Measurements from ENCODE around the gene MYO5A.

Gene MYO5A

GRCh38 chr15:52369030-52369429 is 159.7 kb downstream of the MYO5A start:
- Mint-ChIP-seq H3K36me3 (ENCODE audit: insufficient read depth) (peaks cover 62% of the 10 kb centered on the region), H3K4me1 (ENCODE audit: low read depth in 2 of 2) (no peaks in the 10 kb centered on the region), H3K4me3 (no peak overlapping the region), H3K27me3 (no peaks in the 10 kb centered on the region), H3K27ac (peak overlapping the region in 1 of 2 donors; percentile 56), H3K9me3 (no peaks in the 10 kb centered on the region)
- ATAC-seq (replicated peaks) (no peak), DNase-seq (no peak)

DNA sequence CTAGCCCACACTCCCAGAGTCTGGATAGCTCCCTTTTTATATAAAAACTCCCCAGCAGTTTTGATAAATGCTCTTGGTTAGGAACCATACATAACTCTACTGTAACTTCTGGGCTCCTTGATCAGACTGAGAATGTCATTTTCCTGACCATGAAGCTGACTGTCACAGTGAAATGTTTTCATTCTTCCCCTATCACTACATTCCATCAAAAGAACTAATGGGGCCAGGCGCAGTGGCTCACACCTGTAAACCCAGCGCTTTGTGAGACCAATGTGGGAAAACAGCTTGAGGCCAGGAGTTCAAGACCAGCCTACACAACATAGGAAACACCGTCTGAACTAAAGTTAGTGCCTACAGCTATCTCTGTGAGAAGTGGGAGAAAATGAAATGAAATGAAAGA is 160.3 kb downstream of the MYO5A start:
- H3K4me3 Mint-ChIP-seq: no peak overlapping the region
- peak overlapping the region in 1 of 2 donors; percentile 56 for H3K27ac Mint-ChIP-seq
- H3K27me3 Mint-ChIP-seq: no peaks in the 10 kb centered on the region
- no peaks in the 10 kb centered on the region for H3K4me1 Mint-ChIP-seq (ENCODE audit: low read depth in 2 of 2)
- H3K36me3 Mint-ChIP-seq (ENCODE audit: insufficient read depth): peaks cover 68% of the 10 kb centered on the region
- DNase-seq (no peak), ATAC-seq (replicated peaks) (no peak)
- H3K9me3 Mint-ChIP-seq: no peaks in the 10 kb centered on the region

DNA sequence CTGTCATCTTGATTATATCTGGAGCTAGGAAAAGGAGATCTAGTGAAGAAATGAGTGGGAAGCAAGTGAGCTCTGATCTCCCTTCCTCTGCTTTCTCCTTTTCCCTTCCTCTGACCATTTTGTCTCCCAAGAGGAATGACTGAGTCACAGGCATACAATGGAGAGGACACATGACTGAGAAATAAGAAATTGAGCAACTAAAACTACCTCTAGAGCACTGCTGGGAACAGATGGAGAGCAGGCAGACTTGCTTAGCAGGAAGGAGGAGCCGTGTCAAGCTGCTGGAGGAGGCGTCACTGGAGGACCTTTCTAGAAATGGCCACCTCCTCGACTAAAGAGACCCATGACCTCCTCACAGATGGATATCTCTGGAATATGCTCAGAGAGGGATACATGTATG is 166.2 kb downstream of the MYO5A start:
- H3K4me1 Mint-ChIP-seq (ENCODE audit: low read depth in 2 of 2): peaks cover 0 to 1% of the 10 kb centered on the region in 2 donors
- peaks cover 51% of the 10 kb centered on the region for H3K36me3 Mint-ChIP-seq (ENCODE audit: insufficient read depth)
- no peaks in the 10 kb centered on the region for H3K9me3 Mint-ChIP-seq
- H3K27me3 Mint-ChIP-seq: no peaks in the 10 kb centered on the region
- H3K4me3 Mint-ChIP-seq: no peak overlapping the region
- no peak overlapping the region for H3K27ac Mint-ChIP-seq
- DNase-seq: no peak
- no peak for ATAC-seq (replicated peaks)

- DNase-seq (no peak), ATAC-seq (replicated peaks) (no peak)
- H3K27me3 Mint-ChIP-seq: no peaks in the 10 kb centered on the region
- H3K4me1 Mint-ChIP-seq (ENCODE audit: low read depth in 2 of 2): peaks cover 0 to 1% of the 10 kb centered on the region in 2 donors
- H3K4me3 Mint-ChIP-seq: no peak overlapping the region
- no peaks in the 10 kb centered on the region for H3K9me3 Mint-ChIP-seq
- H3K36me3 Mint-ChIP-seq (ENCODE audit: insufficient read depth): peaks cover 51% of the 10 kb centered on the region
- H3K27ac Mint-ChIP-seq: peak overlapping the region in 1 of 2 donors; percentile 17
Measured at GRCh38 chr15:52361975-52362494, 166.6 kb downstream of the MYO5A start.

- H3K27ac Mint-ChIP-seq: peak overlapping the region in 1 of 2 donors; percentile 17
- no peak for DNase-seq
Measured at GRCh38 chr15:52361494-52361893, 167.2 kb downstream of the MYO5A start.

GRCh38 chr15:52360229-52361203 is 168.2 kb downstream of the MYO5A start:
- H3K4me3 Mint-ChIP-seq: no peak overlapping the region
- DNase-seq: no peak
- no peaks in the 10 kb centered on the region for H3K27me3 Mint-ChIP-seq
- peaks cover 42% of the 10 kb centered on the region for H3K36me3 Mint-ChIP-seq (ENCODE audit: insufficient read depth)
- H3K27ac Mint-ChIP-seq: peak overlapping the region in 1 of 2 donors; percentile 17
- ATAC-seq (replicated peaks): no peak
- H3K9me3 Mint-ChIP-seq: no peaks in the 10 kb centered on the region
- H3K4me1 Mint-ChIP-seq (ENCODE audit: low read depth in 2 of 2): peaks cover 0 to 1% of the 10 kb centered on the region in 2 donors

More at GRCh38 chr15:52361494-52361893, 167.2 kb downstream of the MYO5A start:
- H3K4me3 Mint-ChIP-seq: no peak overlapping the region
- peaks cover 48% of the 10 kb centered on the region for H3K36me3 Mint-ChIP-seq (ENCODE audit: insufficient read depth)
- no peak for ATAC-seq (replicated peaks)
- H3K4me1 Mint-ChIP-seq (ENCODE audit: low read depth in 2 of 2): peaks cover 0 to 1% of the 10 kb centered on the region in 2 donors
- no peaks in the 10 kb centered on the region for H3K27me3 Mint-ChIP-seq
- no peaks in the 10 kb centered on the region for H3K9me3 Mint-ChIP-seq

- Mint-ChIP-seq H3K9me3 (no peaks in the 10 kb centered on the region), H3K27me3 (no peaks in the 10 kb centered on the region), H3K27ac (no peak overlapping the region), H3K36me3 (ENCODE audit: insufficient read depth) (peaks cover 34% of the 10 kb centered on the region), H3K4me1 (ENCODE audit: low read depth in 2 of 2) (peaks cover 0 to 1% of the 10 kb centered on the region in 2 donors), H3K4me3 (no peak overlapping the region)
- no peak for DNase-seq
- ATAC-seq (replicated peaks): no peak
Measured at GRCh38 chr15:52359722-52360121, 169.0 kb downstream of the MYO5A start.

GRCh38 chr15:52357949-52358348 is 170.7 kb downstream of the MYO5A start:
- H3K4me3 Mint-ChIP-seq: no peak overlapping the region
- H3K27me3 Mint-ChIP-seq: no peaks in the 10 kb centered on the region
- peaks cover 0 to 1% of the 10 kb centered on the region in 2 donors for H3K4me1 Mint-ChIP-seq (ENCODE audit: low read depth in 2 of 2)
- H3K27ac Mint-ChIP-seq: peak overlapping the region; percentile 22 to 29
- H3K36me3 Mint-ChIP-seq (ENCODE audit: insufficient read depth): peaks cover 28% of the 10 kb centered on the region
- ATAC-seq (replicated peaks) (no peak), DNase-seq (no peak)
- H3K9me3 Mint-ChIP-seq: no peaks in the 10 kb centered on the region

DNA sequence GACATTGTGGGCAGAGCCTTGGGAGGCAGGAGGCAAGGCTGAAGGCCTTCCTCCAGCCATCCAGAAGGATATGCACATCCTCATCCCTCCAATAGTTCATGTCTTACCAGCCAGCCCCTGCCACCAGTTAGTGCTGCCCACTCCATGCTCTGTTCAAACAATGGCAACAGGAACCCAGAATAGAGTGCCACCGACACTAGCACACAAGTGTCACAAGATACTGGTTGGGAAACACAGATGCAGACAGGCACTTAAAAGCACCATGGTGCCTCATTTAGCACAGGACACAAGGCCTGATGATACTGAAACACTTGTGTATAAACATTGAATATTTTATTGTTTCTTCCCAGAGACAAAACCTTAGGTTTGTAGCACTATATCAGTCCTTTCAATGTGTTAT is 176.6 kb downstream of the MYO5A start:
- H3K9me3 Mint-ChIP-seq: no peaks in the 10 kb centered on the region
- DNase-seq (no peak), ATAC-seq (replicated peaks) (no peak)
- H3K4me3 Mint-ChIP-seq: no peak overlapping the region
- H3K4me1 Mint-ChIP-seq (ENCODE audit: low read depth in 2 of 2): peaks cover 0 to 1% of the 10 kb centered on the region in 2 donors
- peak overlapping the region in 1 of 2 donors; percentile 23 for H3K27ac Mint-ChIP-seq
- peaks cover 47% of the 10 kb centered on the region for H3K36me3 Mint-ChIP-seq (ENCODE audit: insufficient read depth)
- no peaks in the 10 kb centered on the region for H3K27me3 Mint-ChIP-seq

DNA sequence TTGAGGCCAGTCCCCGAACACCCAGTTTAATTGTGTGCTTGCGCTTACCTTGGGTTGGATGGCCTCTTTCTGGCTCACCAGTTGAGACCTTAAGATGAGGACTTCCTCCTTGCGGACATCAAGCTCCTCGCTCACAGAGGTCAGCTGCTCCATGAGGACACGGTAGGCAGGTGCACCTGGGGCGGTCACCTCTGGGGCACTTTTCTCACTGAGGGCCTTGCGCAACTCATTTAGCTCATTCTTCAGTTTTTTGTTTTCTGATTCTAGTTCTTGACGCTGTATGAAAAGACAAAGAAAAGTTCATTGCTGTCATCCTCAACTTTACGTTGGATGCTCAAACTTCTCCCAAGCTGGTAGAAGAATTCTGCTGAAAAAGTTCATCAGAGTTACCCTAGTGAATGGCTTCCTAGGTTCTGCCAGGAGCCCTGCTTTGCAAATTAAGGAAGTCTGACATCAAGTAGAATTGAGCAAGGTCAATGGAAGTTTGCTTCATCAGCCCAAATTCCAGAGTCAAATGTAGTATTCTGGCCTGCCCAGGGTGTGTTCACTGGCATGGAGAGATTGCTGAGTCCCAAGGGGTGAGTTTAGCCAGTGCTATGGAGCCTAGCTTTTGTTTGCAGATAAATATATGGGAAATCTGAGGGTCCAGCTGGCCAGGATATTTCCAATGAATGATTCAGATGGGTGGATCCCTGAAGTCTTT is 177.3 kb downstream of the MYO5A start:
- peak overlapping the region in 1 of 2 donors; percentile 23 for H3K27ac Mint-ChIP-seq
- H3K27me3 Mint-ChIP-seq: no peaks in the 10 kb centered on the region
- no peak overlapping the region for H3K4me3 Mint-ChIP-seq
- peaks cover 0 to 1% of the 10 kb centered on the region in 2 donors for H3K4me1 Mint-ChIP-seq (ENCODE audit: low read depth in 2 of 2)
- DNase-seq (no peak), ATAC-seq (replicated peaks) (no peak)
- peaks cover 51% of the 10 kb centered on the region for H3K36me3 Mint-ChIP-seq (ENCODE audit: insufficient read depth)
- no peaks in the 10 kb centered on the region for H3K9me3 Mint-ChIP-seq

DNA sequence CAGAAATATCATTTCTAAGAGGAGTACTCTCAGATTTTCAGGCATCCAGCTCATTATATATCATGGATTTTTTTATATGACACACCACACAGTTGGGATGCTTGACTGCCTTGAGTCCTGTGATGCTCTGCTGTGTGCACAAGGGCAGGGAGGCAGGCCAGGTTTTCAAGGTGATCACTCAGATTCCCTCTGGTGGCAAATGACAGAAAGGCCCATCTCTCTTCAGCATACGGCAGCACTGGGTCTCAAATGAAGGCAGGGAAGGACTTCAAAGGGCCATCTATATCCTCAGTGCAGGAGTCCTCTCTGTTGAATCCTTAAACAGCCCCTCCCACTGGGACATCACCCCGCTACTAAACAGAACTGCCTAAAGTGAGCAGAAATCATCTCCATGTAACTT is 178.3 kb downstream of the MYO5A start:
- Mint-ChIP-seq H3K27ac (no peak overlapping the region), H3K9me3 (no peaks in the 10 kb centered on the region), H3K4me3 (no peak overlapping the region), H3K36me3 (ENCODE audit: insufficient read depth) (peaks cover 55% of the 10 kb centered on the region), H3K27me3 (no peaks in the 10 kb centered on the region), H3K4me1 (ENCODE audit: low read depth in 2 of 2) (peaks cover 0 to 1% of the 10 kb centered on the region in 2 donors)
- DNase-seq (no peak), ATAC-seq (replicated peaks) (no peak)

- Mint-ChIP-seq H3K4me3 (no peak overlapping the region), H3K9me3 (no peaks in the 10 kb centered on the region), H3K27me3 (no peaks in the 10 kb centered on the region), H3K4me1 (ENCODE audit: low read depth in 2 of 2) (peaks cover 0 to 1% of the 10 kb centered on the region in 2 donors), H3K36me3 (ENCODE audit: insufficient read depth) (peaks cover 58% of the 10 kb centered on the region), H3K27ac (no peak overlapping the region)
- no peak for ATAC-seq (replicated peaks)
- no peak for DNase-seq
Measured at GRCh38 chr15:52349052-52349700, 179.5 kb downstream of the MYO5A start.
